GM23248 (cell line): ENCODE data around the gene NSD1. TPM values are rescaled to one million over a fixed set of nuclear protein-coding genes. Genes with fewer than 3 reads are reported as not detected.

Experiments used
- DNase-seq: peaks from one replicate; pipeline ENCODE4 v3.0.0-alpha.2; 2015
- H2AFZ ChIP-seq: fragments of 200-600 bp; sonication (generic); 2 replicates; pipeline ENCODE4 v1.6.1; 2016; ENCODE audit warnings: antibody characterized with exemption
- H3F3A ChIP-seq: fragments of 200-600 bp; sonication (generic); 2 replicates; pipeline ENCODE4 v1.6.1; 2016; ENCODE audit warnings: mild to moderate bottlenecking, antibody characterized with exemption, mixed run types; ENCODE audit not compliant: insufficient read depth
- H3K27ac ChIP-seq: fragments of 200-600 bp; sonication (generic); 2 replicates; pipeline ENCODE4 v1.5.1; 2016; ENCODE audit warnings: mild to moderate bottlenecking
- H3K27me3 ChIP-seq: fragments of 200-600 bp; sonication (generic); replicated peaks from 2 replicates; pipeline ENCODE4 v1.6.1; 2016; ENCODE audit warnings: mild to moderate bottlenecking; ENCODE audit not compliant: insufficient read depth
- H3K36me3 ChIP-seq: fragments of 200-600 bp; sonication (generic); 2 replicates; pipeline ENCODE4 v1.6.1; 2016; ENCODE audit warnings: low read depth, mild to moderate bottlenecking
- H3K4me1 ChIP-seq: fragments of 200-600 bp; sonication (generic); 2 replicates; pipeline ENCODE4 v1.6.1; 2016; ENCODE audit warnings: mild to moderate bottlenecking; ENCODE audit not compliant: insufficient read depth
- H3K4me2 ChIP-seq: fragments of 200-600 bp; sonication (generic); one replicate; pipeline ENCODE4 v1.6.1; 2016; ENCODE audit warnings: mild to moderate bottlenecking; ENCODE audit not compliant: unreplicated experiment
- H3K4me3 ChIP-seq: fragments of 200-600 bp; sonication (generic); 2 replicates; pipeline ENCODE4 v1.5.1; 2016; ENCODE audit warnings: mild to moderate bottlenecking
- H3K79me2 ChIP-seq: fragments of 200-600 bp; sonication (generic); 2 replicates; pipeline ENCODE4 v1.6.1; 2016; ENCODE audit warnings: mild to moderate bottlenecking; ENCODE audit not compliant: insufficient read depth
- H3K9ac ChIP-seq: fragments of 200-600 bp; sonication (generic); 2 replicates; pipeline ENCODE4 v1.6.1; 2016; ENCODE audit warnings: mild to moderate bottlenecking
- H3K9me2 ChIP-seq: fragments of 200-600 bp; sonication (generic); 2 replicates; pipeline ENCODE4 v1.6.1; 2016; ENCODE audit warnings: mixed run types, mild to moderate bottlenecking, moderate library complexity; ENCODE audit not compliant: insufficient read depth
- H3K9me3 ChIP-seq: fragments of 200-600 bp; sonication (generic); one replicate; pipeline ENCODE4 v1.6.1; 2017; ENCODE audit warnings: low read depth
- H4K20me1 ChIP-seq: fragments of 200-600 bp; sonication (generic); 2 replicates; pipeline ENCODE4 v1.6.0; 2016; ENCODE audit not compliant: insufficient read depth
- EZH2 ChIP-seq: fragments of 200-600 bp; sonication (generic); IDR thresholded peaks from 2 replicates; pipeline ENCODE4 v1.6.1; 2018; ENCODE audit warnings: antibody characterized with exemption, mild to moderate bottlenecking; ENCODE audit not compliant: insufficient read depth, poor library complexity, severe bottlenecking
- EZH2phosphoT487 ChIP-seq: fragments of 200-600 bp; sonication (generic); IDR thresholded peaks from 2 replicates; pipeline ENCODE4 v1.6.1; 2018; ENCODE audit warnings: antibody characterized with exemption, moderate library complexity, mild to moderate bottlenecking, low read depth; ENCODE audit not compliant: insufficient read depth
- WGBS, 2 experiments: methylation state at CpG; one replicate each; pipeline ENCODE4 v1.1.6; 2015 to 2017; ENCODE audit warnings: low lambda C conversion rate in 2 of 2, low coverage in 1 of 2; ENCODE audit errors: missing lambda C conversion rate in 2 of 2; 5-methylcytosine and 5-hydroxymethylcytosine counted together
- in situ Hi-C: fragments of 300-500 bp; cut with MboI; formaldehyde crosslinking; loops from 2 replicates; pipeline ENCODE4 v1.15.0; 2020
- polyA plus RNA-seq: library from polyadenylated mRNA; unstranded; fragments of >200 nt; fragmentation: Nextera tagmentation; extraction: Ambion mirVana; gene quantifications from 2 replicates; pipeline ENCODE4 v1.2.1, GENCODE V29; 2016
- total RNA-seq: library from RNA; depleted of rRNA; stranded (reverse); fragments of >200 nt; shearing (Covaris generic); gene quantifications from 2 replicates; pipeline ENCODE4 v1.2.3, GENCODE V29; 2014

The NSD1 gene
- total and polyA plus RNA-seq, 2 experiments from 2014 or later: 25.9 to 31.9 TPM

- H4K20me1 ChIP-seq: no peaks in the 10 kb centered on the region
- peaks cover 12% of the 10 kb centered on the region for H3F3A ChIP-seq
- H3K27ac ChIP-seq: no peak overlapping the region
- H3K36me3 ChIP-seq: no peaks in the 10 kb centered on the region; the same call in 1 of the 2 replicates
- H3K4me2 ChIP-seq: no peak overlapping the region
- no peak for DNase-seq
- H3K9me3 ChIP-seq: no peaks in the 10 kb centered on the region
- in situ Hi-C loops: no loop called here
- peaks cover 95% of the 10 kb centered on the region for H3K79me2 ChIP-seq
- H2AFZ ChIP-seq: no peak overlapping the region
- no peaks in the 10 kb centered on the region for H3K27me3 ChIP-seq
- no peak overlapping the region for H3K9ac ChIP-seq
- 95 to 96% methylated on average over 6 of the region's 6 CpGs for WGBS, 2 experiments
- H3K9me2 ChIP-seq: no peaks in the 10 kb centered on the region
- TF ChIP-seq EZH2: no peak
- no peak for TF ChIP-seq EZH2phosphoT487
- H3K4me1 ChIP-seq: peaks cover 13% of the 10 kb centered on the region
- no peak overlapping the region for H3K4me3 ChIP-seq
These were observed 53.1 kb downstream of the NSD1 start for GRCh38 chr5:177186645-177187044.

GRCh38 chr5:177188775-177189174, 55.2 kb downstream of the NSD1 start:
- Histone ChIP-seq H3F3A (peaks cover 10% of the 10 kb centered on the region), H3K9me3 (no peaks in the 10 kb centered on the region), H3K27me3 (no peaks in the 10 kb centered on the region), H3K27ac (no peak overlapping the region), H3K9me2 (no peaks in the 10 kb centered on the region), H3K4me3 (no peak overlapping the region), H4K20me1 (no peaks in the 10 kb centered on the region), H3K79me2 (peaks cover 95% of the 10 kb centered on the region), H3K4me2 (no peak overlapping the region), H3K9ac (no peak overlapping the region), H2AFZ (no peak overlapping the region), H3K36me3 (no peaks in the 10 kb centered on the region; the same call in 1 of the 2 replicates), H3K4me1 (peaks cover 17% of the 10 kb centered on the region)
- no peak for DNase-seq
- WGBS, 2 experiments: 66 to 76% methylated on average over 3 of the region's 3 CpGs
- in situ Hi-C loops: no loop called here
- TF ChIP-seq EZH2 (no peak), EZH2phosphoT487 (no peak)

- in situ Hi-C loops: no loop called here
- H3K36me3 ChIP-seq: no peaks in the 10 kb centered on the region; the same call in 1 of the 2 replicates
These were observed 55.8 kb downstream of the NSD1 start for GRCh38 chr5:177189416-177189815.

GRCh38 chr5:177189965-177190364, 56.4 kb downstream of the NSD1 start:
- no peak overlapping the region for H3K4me3 ChIP-seq
- peaks cover 27% of the 10 kb centered on the region for H3K4me1 ChIP-seq
- no peak overlapping the region for H3K27ac ChIP-seq
- H3K79me2 ChIP-seq: peaks cover 87% of the 10 kb centered on the region
- no peak overlapping the region for H3K4me2 ChIP-seq
- no peaks in the 10 kb centered on the region for H3K27me3 ChIP-seq
- DNase-seq: no peak
- in situ Hi-C loops: no loop called here
- H2AFZ ChIP-seq: no peak overlapping the region
- no peaks in the 10 kb centered on the region for H3K9me3 ChIP-seq
- WGBS, 2 experiments: 94 to 99% methylated on average over 4 of the region's 4 CpGs
- no peaks in the 10 kb centered on the region; the same call in 1 of the 2 replicates for H3K36me3 ChIP-seq
- peaks cover 9% of the 10 kb centered on the region for H3F3A ChIP-seq
- no peaks in the 10 kb centered on the region for H3K9me2 ChIP-seq
- H4K20me1 ChIP-seq: no peaks in the 10 kb centered on the region
- no peak overlapping the region for H3K9ac ChIP-seq
- no peak for TF ChIP-seq EZH2
- no peak for TF ChIP-seq EZH2phosphoT487

More at GRCh38 chr5:177189416-177189815, 55.8 kb downstream of the NSD1 start:
- Histone ChIP-seq H3K27me3 (no peaks in the 10 kb centered on the region), H3K4me2 (no peak overlapping the region), H2AFZ (no peak overlapping the region), H3K27ac (peak overlapping the region; percentile 18; the same call in 1 of the 2 replicates), H3F3A (peaks cover 9% of the 10 kb centered on the region), H3K4me1 (peaks cover 23% of the 10 kb centered on the region), H3K9ac (no peak overlapping the region), H3K9me2 (no peaks in the 10 kb centered on the region), H3K9me3 (no peaks in the 10 kb centered on the region), H3K79me2 (peaks cover 89% of the 10 kb centered on the region), H4K20me1 (no peaks in the 10 kb centered on the region), H3K4me3 (no peak overlapping the region)
- peak; percentile 46 for DNase-seq
- no peak for TF ChIP-seq EZH2
- TF ChIP-seq EZH2phosphoT487: no peak

GRCh38 chr5:177194268-177194667, 60.7 kb downstream of the NSD1 start:
- in situ Hi-C loops: no loop called here
- DNase-seq: peak; percentile 93
- Histone ChIP-seq H3K9me2 (no peaks in the 10 kb centered on the region), H3F3A (peaks cover under 1% of the 10 kb centered on the region; the same call in 1 of the 2 replicates), H3K27ac (peak overlapping the region; percentile 85), H4K20me1 (no peaks in the 10 kb centered on the region), H3K4me1 (peaks cover 19% of the 10 kb centered on the region), H3K79me2 (peaks cover 68% of the 10 kb centered on the region), H3K9me3 (no peaks in the 10 kb centered on the region), H3K27me3 (no peaks in the 10 kb centered on the region), H3K4me2 (peak overlapping the region; percentile 27), H3K9ac (peak overlapping the region; percentile 44), H2AFZ (no peak overlapping the region), H3K4me3 (no peak overlapping the region), H3K36me3 (peaks cover 6% of the 10 kb centered on the region; the same call in 1 of the 2 replicates)
- no peak for TF ChIP-seq EZH2
- TF ChIP-seq EZH2phosphoT487: 0 out of 2 replicates have a peak, but pooled peaks have one; percentile 61
- 0 to 3% methylated on average over 3 of the region's 3 CpGs for WGBS, 2 experiments
